NCI-H510A treated with DMSO at 0.1 percent for 48 hours (cell line): ENCODE results near the gene UNKL.

ENCODE experiments used
- DNase-seq: peaks from one replicate; lab custom pipeline; 2025; lab: John Stamatoyannopoulos, UW

UNKL gene

GRCh38 chr16:1351582-1352362 lies 62.7 kb downstream of the UNKL start, which contains the start of the genes GNPTG and TSR3:
Gene GNPTG (plus strand): TSS chr16:1351931. CDS start chr16:1351966, 35 bp downstream.
Gene TSR3 (minus strand): TSS chr16:1351878. CDS start chr16:1351804, 74 bp downstream.
- DNase-seq, result peak; percentile 20

- DNase-seq, result no peak
Measured at GRCh38 chr16:1351215-1351581, 63.3 kb downstream of the UNKL start.

DNA sequence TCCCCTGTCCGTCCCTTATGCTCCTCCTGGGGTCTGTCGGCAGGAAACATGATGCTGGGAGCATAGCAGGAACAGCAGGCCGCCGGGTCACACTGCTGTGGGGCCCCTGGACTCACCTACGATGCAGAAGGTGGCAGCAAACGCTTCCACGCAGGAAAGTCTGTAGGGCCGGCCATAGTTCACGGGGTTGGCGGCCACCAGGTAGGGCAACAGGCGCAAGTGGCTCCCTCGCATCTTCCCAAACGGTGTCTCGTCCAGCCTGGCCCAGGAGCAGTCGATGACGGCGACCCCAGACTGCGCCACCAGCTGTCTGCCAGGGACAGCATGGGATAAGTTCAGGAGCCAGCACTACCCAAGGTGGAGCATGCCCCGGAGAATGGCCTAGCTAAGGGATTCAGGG lies 63.8 kb downstream of the UNKL start:
- DNase-seq, result no peak

GRCh38 chr16:1349951-1350350 lies 64.6 kb downstream of the UNKL start:
- DNase-seq, result no peak

DNA sequence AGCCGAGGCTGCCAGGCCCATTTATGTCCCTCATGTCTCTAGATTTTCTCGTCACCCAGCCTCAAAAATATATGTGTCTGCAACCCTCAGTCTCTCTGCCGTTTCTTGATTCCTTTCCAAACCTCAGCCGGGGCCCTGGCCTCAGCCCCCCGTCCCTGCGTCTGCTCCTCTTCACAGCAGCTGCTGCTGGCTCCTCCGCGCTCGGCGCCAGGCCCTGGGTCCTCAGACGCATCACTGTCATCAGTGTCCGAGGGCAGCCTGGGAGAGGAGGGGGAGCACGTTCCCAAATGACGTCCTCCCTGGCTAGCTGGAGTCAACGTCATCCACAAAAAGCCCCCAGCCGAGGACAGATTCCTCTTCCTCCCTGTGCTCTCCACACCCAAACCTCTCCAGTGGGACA lies 65.2 kb downstream of the UNKL start:
- DNase-seq, result no peak

DNA sequence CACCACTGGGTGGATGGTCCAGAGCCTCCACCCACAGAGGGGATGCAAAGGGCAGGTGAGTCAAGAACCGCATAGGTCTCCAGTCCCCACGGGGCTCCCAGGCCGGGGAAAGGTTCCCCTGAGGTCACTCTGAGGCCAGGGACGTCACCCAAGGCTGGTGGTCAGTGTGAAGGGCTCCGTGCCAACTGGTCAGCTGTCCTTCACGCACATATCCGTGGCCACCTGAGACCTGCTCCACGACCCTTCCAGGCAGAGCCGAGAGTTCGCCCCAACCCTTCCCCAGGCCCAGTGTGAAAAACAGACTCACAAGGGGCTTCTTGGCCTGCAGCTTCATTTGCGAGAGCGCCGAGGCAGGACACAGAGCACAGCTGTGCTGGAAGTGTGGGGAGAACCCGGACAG lies 65.6 kb downstream of the UNKL start:
- no peak for DNase-seq

- no peak for DNase-seq
Measured at GRCh38 chr16:1348441-1348840, 66.1 kb downstream of the UNKL start.

DNA sequence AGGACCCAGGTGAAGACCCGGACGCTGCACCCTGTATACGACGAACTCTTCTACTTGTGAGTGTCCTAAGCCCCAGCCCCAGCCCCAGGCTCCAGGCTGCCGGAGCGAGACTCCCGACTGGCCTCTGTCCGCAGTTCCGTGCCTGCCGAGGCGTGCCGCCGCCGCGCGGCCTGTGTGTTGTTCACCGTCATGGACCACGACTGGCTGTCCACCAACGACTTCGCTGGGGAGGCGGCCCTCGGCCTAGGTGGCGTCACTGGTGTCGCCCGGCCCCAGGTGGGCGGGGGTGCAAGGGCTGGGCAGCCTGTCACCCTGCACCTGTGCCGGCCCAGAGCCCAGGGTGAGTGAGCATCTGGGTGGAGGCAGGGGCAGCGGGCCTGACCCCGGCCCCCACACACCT lies 66.5 kb downstream of the UNKL start:
- no peak for DNase-seq

DNA sequence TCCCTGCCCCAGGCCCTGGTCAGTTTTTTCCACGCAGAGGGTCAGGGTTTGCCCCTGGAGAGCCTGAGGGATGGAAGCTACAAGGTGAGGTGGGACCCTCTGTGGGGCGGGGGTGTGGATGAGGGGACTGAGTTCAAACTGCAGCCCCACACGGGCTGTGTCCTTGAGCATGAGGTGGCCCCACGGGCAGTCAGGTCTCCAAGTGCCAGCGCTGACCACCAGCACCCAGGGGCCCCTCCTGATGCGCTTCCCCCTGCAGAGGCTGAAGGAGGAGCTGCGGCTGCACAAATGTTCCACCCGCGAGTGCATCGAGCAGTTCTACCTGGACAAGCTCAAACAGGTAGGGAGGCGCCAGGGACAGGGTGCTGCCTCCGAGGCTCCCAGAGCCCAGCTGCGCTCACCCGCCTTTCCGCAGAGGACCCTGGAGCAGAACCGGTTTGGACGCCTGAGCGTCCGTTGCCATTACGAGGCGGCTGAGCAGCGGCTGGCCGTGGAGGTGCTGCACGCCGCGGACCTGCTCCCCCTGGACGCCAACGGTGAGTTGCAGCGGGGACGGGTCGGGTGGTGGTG lies 67.1 kb downstream of the UNKL start:
- no peak for DNase-seq

- no peak for DNase-seq
Measured at GRCh38 chr16:1346422-1347285, 67.8 kb downstream of the UNKL start.

- no peak for DNase-seq
Measured at GRCh38 chr16:1345651-1346421, 68.7 kb downstream of the UNKL start.

DNA sequence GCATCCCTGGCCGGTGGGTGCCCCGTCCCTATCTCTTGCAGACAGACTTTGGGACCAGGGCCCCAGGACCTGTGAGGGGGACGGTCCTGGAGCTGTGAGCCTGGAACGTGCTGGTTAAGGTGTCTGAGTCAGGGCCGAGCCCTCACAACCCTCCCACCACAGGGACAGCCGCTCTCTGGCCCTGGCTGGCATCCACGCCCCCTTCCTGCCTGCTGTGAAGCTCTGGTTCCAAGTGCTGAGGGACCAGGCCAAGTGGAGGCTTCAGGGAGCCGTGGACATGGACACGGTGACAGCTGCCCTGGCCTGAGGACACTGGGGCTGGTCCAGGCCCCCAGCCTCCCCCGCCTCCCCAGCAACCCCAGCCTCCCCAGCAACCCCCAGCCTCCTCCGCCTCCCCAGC lies 69.4 kb downstream of the UNKL start:
- DNase-seq, result no peak

- no peak for DNase-seq
Measured at GRCh38 chr16:1344499-1344898, 70.0 kb downstream of the UNKL start.

DNA sequence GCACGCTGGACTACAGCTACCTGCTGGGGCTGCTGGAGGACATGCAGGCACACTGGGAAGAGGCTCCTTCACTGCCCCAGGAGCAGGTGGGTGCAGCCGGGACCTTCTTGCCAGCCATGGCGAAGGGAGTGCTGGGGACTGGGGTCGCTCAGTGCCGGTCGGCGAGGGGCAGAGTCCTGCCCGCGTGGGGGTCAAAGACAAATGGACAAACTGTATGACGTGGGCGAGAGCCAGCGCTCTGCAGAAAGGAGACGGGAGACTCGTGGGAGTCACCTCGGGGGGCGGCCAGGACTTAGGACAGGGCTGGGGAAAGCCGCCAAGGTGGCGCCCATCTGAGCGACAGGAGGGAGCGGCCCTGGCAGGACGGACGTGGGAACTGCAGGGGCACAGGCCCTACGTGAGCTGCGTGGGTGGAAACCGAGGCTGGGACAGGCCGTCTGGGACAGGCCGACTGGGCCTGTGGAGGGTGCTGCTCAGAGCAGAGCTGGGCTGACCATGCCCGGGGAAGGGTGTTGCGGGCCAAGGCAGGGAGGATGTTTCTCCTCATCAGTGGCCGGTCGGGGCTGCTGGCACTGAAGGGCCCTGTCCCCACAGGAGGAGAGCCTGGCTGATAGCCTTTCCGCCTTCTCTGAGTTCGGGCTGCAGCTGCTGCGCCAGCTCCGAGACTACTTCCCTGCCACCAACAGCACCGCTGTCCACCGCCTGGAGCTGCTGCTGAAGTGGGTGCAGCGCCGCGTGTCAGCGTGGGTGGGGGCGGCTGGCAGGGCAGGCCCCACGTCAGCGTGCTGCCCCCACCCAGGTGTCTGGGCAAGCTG lies 70.9 kb downstream of the UNKL start:
- no peak for DNase-seq

- DNase-seq, result peak; percentile 92
Measured at GRCh38 chr16:1342526-1343427, 71.7 kb downstream of the UNKL start.

DNA sequence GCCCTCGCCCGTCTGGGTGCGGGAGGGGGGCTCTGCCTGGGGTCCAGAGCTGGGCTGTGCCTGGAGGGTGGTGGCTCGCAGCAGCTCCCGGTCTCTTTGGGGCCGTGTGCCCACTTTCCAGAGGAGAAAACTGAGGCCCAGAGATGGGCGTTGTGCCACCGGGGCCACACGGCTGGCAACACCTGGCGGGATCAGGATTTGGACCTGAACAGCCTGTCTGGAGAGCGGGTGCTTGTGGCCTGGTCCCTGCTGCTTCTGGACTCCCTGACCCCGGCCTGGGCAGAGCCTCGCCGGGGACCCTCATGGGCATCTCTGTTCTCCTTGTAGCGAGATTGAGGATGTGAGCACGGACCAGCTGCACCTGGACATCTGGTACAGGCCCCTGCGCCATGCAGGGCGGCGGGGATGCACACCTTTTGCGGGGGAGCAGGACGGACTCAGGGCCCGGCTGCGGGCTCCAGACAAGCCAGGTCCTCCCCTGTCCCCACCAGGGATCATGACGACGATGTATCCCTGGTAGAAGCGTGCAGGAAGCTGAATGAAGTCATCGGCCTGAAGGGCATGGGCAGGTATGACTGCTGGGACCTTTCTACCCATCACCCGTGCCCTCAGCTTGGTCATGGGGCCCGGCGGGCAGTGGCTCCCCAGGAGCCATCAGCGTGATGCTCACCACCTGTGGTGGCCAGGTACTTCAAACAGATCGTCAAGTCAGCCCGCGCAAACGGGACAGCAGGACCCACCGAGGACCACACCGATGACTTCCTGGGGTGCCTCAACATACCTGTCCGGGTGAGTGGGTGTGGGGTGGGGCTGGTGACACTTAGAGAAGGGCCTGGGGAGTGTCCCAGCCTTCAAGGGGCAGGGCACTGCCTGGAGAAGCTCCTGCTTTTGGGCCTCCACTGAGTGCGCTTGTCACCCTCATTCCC lies 72.7 kb downstream of the UNKL start:
- no peak for DNase-seq

GRCh38 chr16:1340730-1341494 lies 73.6 kb downstream of the UNKL start:
- no peak for DNase-seq
